ENCODE data around the gene SLC39A6. TPM values are rescaled to one million over a fixed set of nuclear protein-coding genes. Genes with fewer than 3 reads are reported as not detected.

SLC39A6 gene
- total RNA-seq, 1 experiment from 2014 or later = 33.9 TPM

GRCh38 chr18:36152781-36153180, 23.6 kb upstream of the SLC39A6 start:
- Mint-ChIP-seq H3K4me1 (no peaks in the 10 kb centered on the region), H3K27me3 (ENCODE audit: low read depth) (no peaks in the 10 kb centered on the region), H3K27ac (peak overlapping the region in 1 of 3 experiments; percentile 65; a peak in 2 of 7 replicates), H3K36me3 (ENCODE audit: insufficient read depth in 1 of 3, low read depth in 3 of 3) (peaks cover 46 to 88% (median 87%) of the 10 kb centered on the region in 3 experiments; a peak in 6 of 7 replicates), H3K9me3 (no peaks in the 10 kb centered on the region), H3K4me3 (no peak overlapping the region)
- Histone ChIP-seq H2AK5ac (ENCODE audit: insufficient read length, low read length) (no peak overlapping the region), H3K23me2 (ENCODE audit: insufficient read length, low read depth, low read length, poor library complexity, severe bottlenecking) (no peaks in the 10 kb centered on the region), H3K9me3 (ENCODE audit: control insufficient read depth, low read depth, low read length) (no peaks in the 10 kb centered on the region), H3K56ac (ENCODE audit: insufficient read length, low read depth, low read length) (no peak overlapping the region), H3K27me3 (ENCODE audit: insufficient read depth, low read length) (no peaks in the 10 kb centered on the region), H3K4me2 (ENCODE audit: insufficient read depth, insufficient read length, low read length) (no peak overlapping the region), H2AFZ (ENCODE audit: low read length) (no peak overlapping the region), H3K14ac (ENCODE audit: insufficient read depth, low read length) (no peak overlapping the region), H3K79me1 (ENCODE audit: insufficient read depth, low read depth, low read length, poor library complexity, severe bottlenecking) (no peaks in the 10 kb centered on the region), H2BK20ac (ENCODE audit: low read depth, low read length, poor library complexity, severe bottlenecking) (no peak overlapping the region), H3K27ac (ENCODE audit: insufficient read length, low read depth, low read length) (no peak overlapping the region), H2BK120ac (ENCODE audit: low read depth, low read length, poor library complexity, severe bottlenecking) (no peak overlapping the region), H3K4ac (ENCODE audit: low read depth, low read length) (no peak overlapping the region), H2BK12ac (ENCODE audit: insufficient read length, low read depth, low read length) (no peak overlapping the region), H3K4me1 (ENCODE audit: insufficient read depth, low read length) (no peaks in the 10 kb centered on the region), H2BK15ac (ENCODE audit: low read depth, low read length) (no peak overlapping the region), H3K23ac (ENCODE audit: insufficient read length, low read depth, low read length) (no peak overlapping the region), H4K5ac (ENCODE audit: insufficient read length, low read depth, low read length) (no peak overlapping the region), H4K91ac (ENCODE audit: insufficient read length, low read depth, low read length) (no peak overlapping the region), H3K79me2 (ENCODE audit: insufficient read depth, low read length) (no peaks in the 10 kb centered on the region), H4K20me1 (ENCODE audit: control insufficient read depth, insufficient read depth, insufficient read length) (no peaks in the 10 kb centered on the region), H3T11ph (ENCODE audit: low read length) (no peak overlapping the region), H4K8ac (replicated peaks; ENCODE audit: insufficient read length, low read depth, low read length) (no peak overlapping the region), H3K18ac (ENCODE audit: insufficient read length, low read depth, low read length) (no peak overlapping the region), H2BK5ac (ENCODE audit: insufficient read length, low read length) (no peak overlapping the region), H3K9ac (ENCODE audit: extremely low read depth, insufficient read length, low read length) (no peak overlapping the region)
- TF ChIP-seq, protein P1, sequence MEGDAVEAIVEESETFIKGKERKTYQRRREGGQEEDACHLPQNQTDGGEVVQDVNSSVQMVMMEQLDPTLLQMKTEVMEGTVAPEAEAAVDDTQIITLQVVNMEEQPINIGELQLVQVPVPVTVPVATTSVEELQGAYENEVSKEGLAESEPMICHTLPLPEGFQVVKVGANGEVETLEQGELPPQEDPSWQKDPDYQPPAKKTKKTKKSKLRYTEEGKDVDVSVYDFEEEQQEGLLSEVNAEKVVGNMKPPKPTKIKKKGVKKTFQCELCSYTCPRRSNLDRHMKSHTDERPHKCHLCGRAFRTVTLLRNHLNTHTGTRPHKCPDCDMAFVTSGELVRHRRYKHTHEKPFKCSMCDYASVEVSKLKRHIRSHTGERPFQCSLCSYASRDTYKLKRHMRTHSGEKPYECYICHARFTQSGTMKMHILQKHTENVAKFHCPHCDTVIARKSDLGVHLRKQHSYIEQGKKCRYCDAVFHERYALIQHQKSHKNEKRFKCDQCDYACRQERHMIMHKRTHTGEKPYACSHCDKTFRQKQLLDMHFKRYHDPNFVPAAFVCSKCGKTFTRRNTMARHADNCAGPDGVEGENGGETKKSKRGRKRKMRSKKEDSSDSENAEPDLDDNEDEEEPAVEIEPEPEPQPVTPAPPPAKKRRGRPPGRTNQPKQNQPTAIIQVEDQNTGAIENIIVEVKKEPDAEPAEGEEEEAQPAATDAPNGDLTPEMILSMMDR (conservative IDR thresholded peaks at IDR 0.05) = no peak
- DNase-seq = no peak
- WGBS (ENCODE audit: extremely low coverage, insufficient read length, low lambda C conversion rate) = no CpG with 5 or more reads among the region's 1 CpG

Data from H9 (cell line).